Smooth muscle cell (in vitro differentiated cells): ENCODE results near the gene FAM222B. TPM values are rescaled to one million over a fixed set of nuclear protein-coding genes. Genes with fewer than 3 reads are reported as not detected.

Experiments
- DNase-seq: peaks from one replicate; lab custom pipeline; 2025; ENCODE audit not compliant: unreplicated experiment; lab: John Stamatoyannopoulos, UW
- H2AFZ ChIP-seq: fragments of 200-600 bp; sonication (generic); 2 replicates; pipeline ENCODE4 v1.6.0; 2016; ENCODE audit warnings: antibody characterized with exemption, low read depth, mild to moderate bottlenecking
- H3F3A ChIP-seq: fragments of 200-600 bp; sonication (generic); 2 replicates; pipeline ENCODE4 v1.6.0; 2017; ENCODE audit warnings: antibody characterized with exemption, low read depth
- H3K27ac ChIP-seq: fragments of 200-600 bp; sonication (generic); 2 replicates; pipeline ENCODE4 v1.5.1; 2016; ENCODE audit warnings: low read depth, mild to moderate bottlenecking
- H3K27me3 ChIP-seq: fragments of 200-600 bp; sonication (generic); 2 replicates; pipeline ENCODE4 v1.6.1; 2016; ENCODE audit warnings: low read depth, mild to moderate bottlenecking
- H3K36me3 ChIP-seq: fragments of 200-600 bp; sonication (generic); 2 replicates; pipeline ENCODE4 v1.5.1; 2016; ENCODE audit warnings: low read depth
- H3K4me1 ChIP-seq: fragments of 200-600 bp; sonication (generic); 2 replicates; pipeline ENCODE4 v1.5.1; 2016; ENCODE audit warnings: low read depth
- H3K4me2 ChIP-seq: fragments of 200-600 bp; sonication (generic); 2 replicates; pipeline ENCODE4 v1.6.0; 2016; ENCODE audit warnings: mild to moderate bottlenecking
- H3K4me3 ChIP-seq: fragments of 200-600 bp; sonication (generic); 2 replicates; pipeline ENCODE4 v1.5.1; 2016; ENCODE audit warnings: mild to moderate bottlenecking
- H3K79me2 ChIP-seq: fragments of 200-600 bp; sonication (generic); 2 replicates; pipeline ENCODE4 v1.6.0; 2016; ENCODE audit warnings: low read depth, mild to moderate bottlenecking
- H3K9ac ChIP-seq: fragments of 200-600 bp; sonication (generic); 2 replicates; pipeline ENCODE4 v1.6.0; 2016; ENCODE audit warnings: low read depth
- H3K9me3 ChIP-seq: fragments of 200-600 bp; sonication (generic); replicated peaks from 2 replicates; pipeline ENCODE4 v1.5.1; 2016; ENCODE audit warnings: low read depth
- H4K20me1 ChIP-seq: fragments of 200-600 bp; sonication (generic); 2 replicates; pipeline ENCODE4 v1.6.0; 2016; ENCODE audit warnings: low read depth
- WGBS: methylation state at CpG from one replicate; pipeline ENCODE4 v1.1.7; 2016; ENCODE audit warnings: low lambda C conversion rate; 5-methylcytosine and 5-hydroxymethylcytosine counted together
- polyA plus RNA-seq: library from polyadenylated mRNA; unstranded; fragments of >200 nt; fragmentation: Nextera tagmentation; extraction: Ambion mirVana; gene quantifications from 2 replicates; pipeline ENCODE4 v1.2.1, GENCODE V29; 2016
- total RNA-seq: library from RNA; depleted of rRNA; stranded (reverse); fragments of >200 nt; gene quantifications from 2 replicates; pipeline ENCODE4 v1.2.3, GENCODE V29; 2014
- TF ChIP-seq, protein P1 (sequence below): fragments of 200-600 bp; sonication (generic); IDR thresholded peaks from 2 replicates; pipeline ENCODE4 v1.5.1; 2017; ENCODE audit warnings: borderline replicate concordance, mild to moderate bottlenecking, antibody characterized with exemption; ENCODE audit not compliant: insufficient read depth, poor library complexity, severe bottlenecking

The FAM222B gene
- total and polyA plus RNA-seq, 2 experiments from 2014 or later, result 20.5 to 28.0 TPM

DNA sequence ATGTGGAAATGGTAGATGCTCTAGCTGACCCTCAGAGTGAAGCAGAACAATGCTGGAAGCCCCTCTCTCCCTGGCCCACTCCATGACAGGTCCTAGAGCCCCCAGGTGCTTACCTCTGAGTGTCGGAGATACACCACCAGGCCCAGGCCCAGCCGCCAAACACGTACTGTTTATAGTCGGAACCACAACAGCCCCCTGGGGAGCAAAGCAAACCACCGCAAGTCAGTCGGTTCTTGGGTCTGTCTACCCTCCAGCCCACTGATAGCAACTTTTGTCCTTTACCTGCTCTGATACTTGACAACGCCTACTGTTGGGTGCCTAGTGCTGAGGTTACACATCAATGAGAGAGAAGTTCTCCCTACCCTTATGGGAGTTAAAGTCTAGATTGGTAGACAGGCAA is 46.2 kb upstream of the FAM222B start:
- no peaks in the 10 kb centered on the region for H3K4me1 ChIP-seq
- no peak overlapping the region for H3K4me3 ChIP-seq
- no peak overlapping the region for H3K4me2 ChIP-seq
- DNase-seq, result no peak
- H3K36me3 ChIP-seq, result no peaks in the 10 kb centered on the region
- no peaks in the 10 kb centered on the region for H3F3A ChIP-seq
- TF ChIP-seq, protein P1, sequence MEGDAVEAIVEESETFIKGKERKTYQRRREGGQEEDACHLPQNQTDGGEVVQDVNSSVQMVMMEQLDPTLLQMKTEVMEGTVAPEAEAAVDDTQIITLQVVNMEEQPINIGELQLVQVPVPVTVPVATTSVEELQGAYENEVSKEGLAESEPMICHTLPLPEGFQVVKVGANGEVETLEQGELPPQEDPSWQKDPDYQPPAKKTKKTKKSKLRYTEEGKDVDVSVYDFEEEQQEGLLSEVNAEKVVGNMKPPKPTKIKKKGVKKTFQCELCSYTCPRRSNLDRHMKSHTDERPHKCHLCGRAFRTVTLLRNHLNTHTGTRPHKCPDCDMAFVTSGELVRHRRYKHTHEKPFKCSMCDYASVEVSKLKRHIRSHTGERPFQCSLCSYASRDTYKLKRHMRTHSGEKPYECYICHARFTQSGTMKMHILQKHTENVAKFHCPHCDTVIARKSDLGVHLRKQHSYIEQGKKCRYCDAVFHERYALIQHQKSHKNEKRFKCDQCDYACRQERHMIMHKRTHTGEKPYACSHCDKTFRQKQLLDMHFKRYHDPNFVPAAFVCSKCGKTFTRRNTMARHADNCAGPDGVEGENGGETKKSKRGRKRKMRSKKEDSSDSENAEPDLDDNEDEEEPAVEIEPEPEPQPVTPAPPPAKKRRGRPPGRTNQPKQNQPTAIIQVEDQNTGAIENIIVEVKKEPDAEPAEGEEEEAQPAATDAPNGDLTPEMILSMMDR, result no peak
- no peak overlapping the region for H3K27ac ChIP-seq
- H3K9ac ChIP-seq, result no peak overlapping the region
- no peaks in the 10 kb centered on the region for H4K20me1 ChIP-seq
- no peak overlapping the region for H2AFZ ChIP-seq
- H3K27me3 ChIP-seq, result no peaks in the 10 kb centered on the region
- H3K9me3 ChIP-seq, result no peaks in the 10 kb centered on the region
- peaks cover 3% of the 10 kb centered on the region for H3K79me2 ChIP-seq
- 95% methylated on average over 7 of the region's 7 CpGs for WGBS

DNA sequence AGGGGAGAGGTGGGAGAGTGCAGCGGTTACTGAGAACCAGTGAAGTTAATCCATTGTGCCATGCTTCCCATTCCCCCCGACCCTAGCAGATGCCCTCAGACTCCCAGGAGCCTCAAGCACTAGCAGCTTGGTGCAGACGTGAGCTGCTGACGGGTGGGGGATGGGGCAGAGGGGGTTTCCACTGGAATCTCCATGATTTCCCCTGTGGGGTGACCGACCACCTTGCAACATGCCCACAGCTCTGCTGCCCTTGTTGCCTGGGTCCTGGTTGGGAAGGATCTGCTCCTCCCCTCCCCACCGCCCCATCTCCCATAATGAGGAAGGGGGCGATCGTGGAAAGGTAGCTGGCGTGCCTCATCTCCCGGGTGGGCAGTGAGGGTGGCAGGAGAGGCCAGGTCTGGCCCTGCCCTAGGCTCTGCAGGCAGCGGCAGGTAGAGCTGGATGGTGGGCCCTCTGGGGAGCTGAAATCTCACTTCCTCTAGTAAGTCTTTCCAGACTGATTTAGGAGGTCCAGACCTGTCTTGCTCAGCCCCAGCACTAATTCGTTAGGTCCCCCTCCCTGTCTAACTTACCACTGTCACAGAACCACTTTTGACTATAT is 45.4 kb upstream of the FAM222B start:
- TF ChIP-seq, protein P1, result no peak
- Histone ChIP-seq H3K27ac (no peak overlapping the region), H3K4me3 (no peak overlapping the region), H3K4me2 (no peak overlapping the region), H3F3A (no peaks in the 10 kb centered on the region), H3K4me1 (no peaks in the 10 kb centered on the region), H2AFZ (no peak overlapping the region), H3K79me2 (no peaks in the 10 kb centered on the region), H4K20me1 (no peaks in the 10 kb centered on the region), H3K9ac (no peak overlapping the region), H3K27me3 (no peaks in the 10 kb centered on the region), H3K36me3 (no peaks in the 10 kb centered on the region), H3K9me3 (no peaks in the 10 kb centered on the region)
- DNase-seq, result no peak
- 95% methylated on average over 12 of the region's 12 CpGs for WGBS

DNA sequence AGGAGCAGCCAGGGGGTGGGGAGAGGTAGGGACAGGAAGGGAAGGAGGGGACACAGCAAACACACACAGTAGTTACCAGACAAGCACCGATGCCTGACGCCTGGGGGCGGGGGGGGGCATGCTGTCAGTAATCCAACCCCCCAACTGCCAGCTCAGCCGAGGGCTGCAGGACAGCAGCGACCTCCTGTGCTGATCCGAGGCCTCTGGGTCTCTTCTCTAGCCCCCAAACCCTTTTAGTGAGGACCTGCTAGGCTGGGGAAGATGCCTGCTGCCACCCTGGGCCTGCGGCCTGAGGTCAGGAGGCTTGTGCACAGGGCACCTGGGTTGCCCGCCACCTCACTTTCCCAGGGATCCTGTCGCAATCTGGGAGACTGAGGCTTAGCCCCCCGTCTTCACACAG is 43.4 kb upstream of the FAM222B start:
- no peaks in the 10 kb centered on the region for H3F3A ChIP-seq
- H3K79me2 ChIP-seq, result no peaks in the 10 kb centered on the region
- TF ChIP-seq, protein P1, result no peak
- H3K36me3 ChIP-seq, result no peaks in the 10 kb centered on the region
- no peaks in the 10 kb centered on the region for H3K4me1 ChIP-seq
- H3K9me3 ChIP-seq, result no peaks in the 10 kb centered on the region
- H3K4me3 ChIP-seq, result no peak overlapping the region
- no peaks in the 10 kb centered on the region for H4K20me1 ChIP-seq
- 90% methylated on average over 10 of the region's 10 CpGs for WGBS
- H3K27me3 ChIP-seq, result no peaks in the 10 kb centered on the region
- no peak overlapping the region for H3K9ac ChIP-seq
- no peak overlapping the region for H3K27ac ChIP-seq
- H2AFZ ChIP-seq, result no peak overlapping the region
- no peak overlapping the region for H3K4me2 ChIP-seq
- no peak for DNase-seq

DNA sequence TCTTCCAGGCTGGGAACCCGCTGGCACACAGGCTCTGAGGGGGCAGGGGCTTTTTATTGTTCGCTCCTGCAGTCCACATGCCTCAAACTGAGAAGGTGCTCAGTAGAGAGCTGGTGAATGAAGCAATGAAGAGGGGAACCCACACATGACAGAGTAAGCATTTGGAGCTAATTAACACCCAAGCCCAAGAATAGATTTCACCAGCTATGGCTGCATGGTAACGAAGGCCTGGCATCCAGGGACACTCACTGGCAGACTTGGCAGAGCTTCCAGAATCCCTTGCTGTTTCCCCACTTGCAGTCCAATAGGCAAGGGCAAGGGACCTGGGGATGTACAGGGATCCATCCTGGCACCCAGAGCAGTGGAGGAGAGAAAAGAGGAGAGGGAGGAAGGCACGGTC is 42.8 kb upstream of the FAM222B start:
- DNase-seq, result no peak
- 98% methylated on average over 4 of the region's 4 CpGs for WGBS

More for the DNA sequence above, 42.8 kb upstream of the FAM222B start:
- Histone ChIP-seq H2AFZ (no peak overlapping the region), H3K79me2 (no peaks in the 10 kb centered on the region), H4K20me1 (no peaks in the 10 kb centered on the region), H3K4me1 (no peaks in the 10 kb centered on the region), H3F3A (no peaks in the 10 kb centered on the region), H3K9ac (no peak overlapping the region), H3K36me3 (no peaks in the 10 kb centered on the region), H3K4me3 (no peak overlapping the region), H3K27me3 (no peaks in the 10 kb centered on the region), H3K9me3 (no peaks in the 10 kb centered on the region), H3K4me2 (no peak overlapping the region), H3K27ac (no peak overlapping the region)
- TF ChIP-seq, protein P1, result no peak
